ENCODE data around the gene TAC4. TPM values are rescaled to one million over a fixed set of nuclear protein-coding genes. Genes with fewer than 3 reads are reported as not detected.

TAC4 gene
- total and polyA plus RNA-seq, 2 experiments from 2014 or later, result not detected

GRCh38 chr17:49896860-49897259 lies 49.0 kb upstream of the TAC4 start (continued):
- TF ChIP-seq, protein P1, sequence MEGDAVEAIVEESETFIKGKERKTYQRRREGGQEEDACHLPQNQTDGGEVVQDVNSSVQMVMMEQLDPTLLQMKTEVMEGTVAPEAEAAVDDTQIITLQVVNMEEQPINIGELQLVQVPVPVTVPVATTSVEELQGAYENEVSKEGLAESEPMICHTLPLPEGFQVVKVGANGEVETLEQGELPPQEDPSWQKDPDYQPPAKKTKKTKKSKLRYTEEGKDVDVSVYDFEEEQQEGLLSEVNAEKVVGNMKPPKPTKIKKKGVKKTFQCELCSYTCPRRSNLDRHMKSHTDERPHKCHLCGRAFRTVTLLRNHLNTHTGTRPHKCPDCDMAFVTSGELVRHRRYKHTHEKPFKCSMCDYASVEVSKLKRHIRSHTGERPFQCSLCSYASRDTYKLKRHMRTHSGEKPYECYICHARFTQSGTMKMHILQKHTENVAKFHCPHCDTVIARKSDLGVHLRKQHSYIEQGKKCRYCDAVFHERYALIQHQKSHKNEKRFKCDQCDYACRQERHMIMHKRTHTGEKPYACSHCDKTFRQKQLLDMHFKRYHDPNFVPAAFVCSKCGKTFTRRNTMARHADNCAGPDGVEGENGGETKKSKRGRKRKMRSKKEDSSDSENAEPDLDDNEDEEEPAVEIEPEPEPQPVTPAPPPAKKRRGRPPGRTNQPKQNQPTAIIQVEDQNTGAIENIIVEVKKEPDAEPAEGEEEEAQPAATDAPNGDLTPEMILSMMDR (conservative IDR thresholded peaks at IDR 0.05; ENCODE audit: low read depth in 2 of 2), result no peak
- TF ChIP-seq NANOG (IDR thresholded peaks at IDR 0.05; ENCODE audit: borderline replicate concordance), result no peak
- no peak for TF ChIP-seq EZH2 (IDR thresholded peaks at IDR 0.05; ENCODE audit: low read depth, unreplicated experiment)
- TF ChIP-seq EZH2phosphoT487 (IDR thresholded peaks at IDR 0.05; ENCODE audit: unreplicated experiment), result no peak
- TF ChIP-seq STAT1 (IDR thresholded peaks at IDR 0.05; ENCODE audit: unreplicated experiment), result no peak
- TF ChIP-seq ZNF114 (CRISPR knock-in tag; IDR thresholded peaks at IDR 0.05), result no peak
- TF ChIP-seq ETS1 (IDR thresholded peaks at IDR 0.05), result no peak
- TF ChIP-seq POLR2AphosphoS5 (IDR thresholded peaks at IDR 0.05; ENCODE audit: low read depth), result no peak

GRCh38 chr17:49896222-49896621 lies 48.4 kb upstream of the TAC4 start:
- H3K4me1 Mint-ChIP-seq, result peaks cover 11% of the 10 kb centered on the region; the same call in 2 of the 3 replicates
- Histone ChIP-seq H3K4me1 (ENCODE audit: insufficient read depth) (peaks cover 7% of the 10 kb centered on the region), H3K27ac (ENCODE audit: low read depth) (no peak overlapping the region), H3K4me2 (no peak overlapping the region), H3K4me3 (no peak overlapping the region), H4K20me1 (replicated peaks; ENCODE audit: insufficient read depth) (no peaks in the 10 kb centered on the region), H3K36me3 (ENCODE audit: insufficient read depth) (no peaks in the 10 kb centered on the region), H3F3A (replicated peaks; ENCODE audit: low read depth) (0 out of 2 replicates have a peak, but pooled peaks cover 3% of the 10 kb centered on the region), H3K79me2 (replicated peaks; ENCODE audit: insufficient read depth) (no peaks in the 10 kb centered on the region), H3K9me2 (ENCODE audit: insufficient read depth) (no peaks in the 10 kb centered on the region), H3K27me3 (ENCODE audit: insufficient read depth) (peaks cover 48% of the 10 kb centered on the region), H2AFZ (no peak overlapping the region)
- H3K9me3 Mint-ChIP-seq, result no peaks in the 10 kb centered on the region
- H3K4me3 Mint-ChIP-seq, result no peak overlapping the region
- no peak overlapping the region for H3K27ac Mint-ChIP-seq
- ATAC-seq (no peak), DNase-seq (ENCODE audit: low spot score) (no peak)
- peaks cover 31% of the 10 kb centered on the region for H3K27me3 Mint-ChIP-seq (ENCODE audit: insufficient read depth, low read depth, poor library complexity)
- TF ChIP-seq, protein P2, sequence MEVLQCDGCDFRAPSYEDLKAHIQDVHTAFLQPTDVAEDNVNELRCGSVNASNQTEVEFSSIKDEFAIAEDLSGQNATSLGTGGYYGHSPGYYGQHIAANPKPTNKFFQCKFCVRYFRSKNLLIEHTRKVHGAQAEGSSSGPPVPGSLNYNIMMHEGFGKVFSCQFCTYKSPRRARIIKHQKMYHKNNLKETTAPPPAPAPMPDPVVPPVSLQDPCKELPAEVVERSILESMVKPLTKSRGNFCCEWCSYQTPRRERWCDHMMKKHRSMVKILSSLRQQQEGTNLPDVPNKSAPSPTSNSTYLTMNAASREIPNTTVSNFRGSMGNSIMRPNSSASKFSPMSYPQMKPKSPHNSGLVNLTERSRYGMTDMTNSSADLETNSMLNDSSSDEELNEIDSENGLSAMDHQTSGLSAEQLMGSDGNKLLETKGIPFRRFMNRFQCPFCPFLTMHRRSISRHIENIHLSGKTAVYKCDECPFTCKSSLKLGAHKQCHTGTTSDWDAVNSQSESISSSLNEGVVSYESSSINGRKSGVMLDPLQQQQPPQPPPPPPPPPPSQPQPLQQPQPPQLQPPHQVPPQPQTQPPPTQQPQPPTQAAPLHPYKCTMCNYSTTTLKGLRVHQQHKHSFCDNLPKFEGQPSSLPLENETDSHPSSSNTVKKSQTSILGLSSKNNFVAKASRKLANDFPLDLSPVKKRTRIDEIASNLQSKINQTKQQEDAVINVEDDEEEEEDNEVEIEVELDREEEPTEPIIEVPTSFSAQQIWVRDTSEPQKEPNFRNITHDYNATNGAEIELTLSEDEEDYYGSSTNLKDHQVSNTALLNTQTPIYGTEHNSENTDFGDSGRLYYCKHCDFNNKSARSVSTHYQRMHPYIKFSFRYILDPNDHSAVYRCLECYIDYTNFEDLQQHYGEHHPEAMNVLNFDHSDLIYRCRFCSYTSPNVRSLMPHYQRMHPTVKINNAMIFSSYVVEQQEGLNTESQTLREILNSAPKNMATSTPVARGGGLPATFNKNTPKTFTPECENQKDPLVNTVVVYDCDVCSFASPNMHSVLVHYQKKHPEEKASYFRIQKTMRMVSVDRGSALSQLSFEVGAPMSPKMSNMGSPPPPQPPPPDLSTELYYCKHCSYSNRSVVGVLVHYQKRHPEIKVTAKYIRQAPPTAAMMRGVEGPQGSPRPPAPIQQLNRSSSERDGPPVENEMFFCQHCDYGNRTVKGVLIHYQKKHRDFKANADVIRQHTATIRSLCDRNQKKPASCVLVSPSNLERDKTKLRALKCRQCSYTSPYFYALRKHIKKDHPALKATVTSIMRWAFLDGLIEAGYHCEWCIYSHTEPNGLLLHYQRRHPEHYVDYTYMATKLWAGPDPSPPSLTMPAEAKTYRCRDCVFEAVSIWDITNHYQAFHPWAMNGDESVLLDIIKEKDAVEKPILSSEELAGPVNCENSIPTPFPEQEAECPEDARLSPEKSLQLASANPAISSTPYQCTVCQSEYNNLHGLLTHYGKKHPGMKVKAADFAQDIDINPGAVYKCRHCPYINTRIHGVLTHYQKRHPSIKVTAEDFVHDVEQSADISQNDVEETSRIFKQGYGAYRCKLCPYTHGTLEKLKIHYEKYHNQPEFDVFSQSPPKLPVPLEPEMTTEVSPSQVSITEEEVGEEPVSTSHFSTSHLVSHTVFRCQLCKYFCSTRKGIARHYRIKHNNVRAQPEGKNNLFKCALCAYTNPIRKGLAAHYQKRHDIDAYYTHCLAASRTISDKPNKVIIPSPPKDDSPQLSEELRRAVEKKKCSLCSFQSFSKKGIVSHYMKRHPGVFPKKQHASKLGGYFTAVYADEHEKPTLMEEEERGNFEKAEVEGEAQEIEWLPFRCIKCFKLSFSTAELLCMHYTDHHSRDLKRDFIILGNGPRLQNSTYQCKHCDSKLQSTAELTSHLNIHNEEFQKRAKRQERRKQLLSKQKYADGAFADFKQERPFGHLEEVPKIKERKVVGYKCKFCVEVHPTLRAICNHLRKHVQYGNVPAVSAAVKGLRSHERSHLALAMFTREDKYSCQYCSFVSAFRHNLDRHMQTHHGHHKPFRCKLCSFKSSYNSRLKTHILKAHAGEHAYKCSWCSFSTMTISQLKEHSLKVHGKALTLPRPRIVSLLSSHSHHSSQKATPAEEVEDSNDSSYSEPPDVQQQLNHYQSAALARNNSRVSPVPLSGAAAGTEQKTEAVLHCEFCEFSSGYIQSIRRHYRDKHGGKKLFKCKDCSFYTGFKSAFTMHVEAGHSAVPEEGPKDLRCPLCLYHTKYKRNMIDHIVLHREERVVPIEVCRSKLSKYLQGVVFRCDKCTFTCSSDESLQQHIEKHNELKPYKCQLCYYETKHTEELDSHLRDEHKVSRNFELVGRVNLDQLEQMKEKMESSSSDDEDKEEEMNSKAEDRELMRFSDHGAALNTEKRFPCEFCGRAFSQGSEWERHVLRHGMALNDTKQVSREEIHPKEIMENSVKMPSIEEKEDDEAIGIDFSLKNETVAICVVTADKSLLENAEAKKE (CRISPR knock-in tag; IDR thresholded peaks at IDR 0.05), result no peak
- TF ChIP-seq ZNF331 (CRISPR knock-in tag; IDR thresholded peaks at IDR 0.05; ENCODE audit: low read depth), result no peak
- TF ChIP-seq EZH2phosphoT487 (IDR thresholded peaks at IDR 0.05; ENCODE audit: unreplicated experiment), result no peak
- TF ChIP-seq POLR2AphosphoS5 (IDR thresholded peaks at IDR 0.05; ENCODE audit: low read depth), result no peak
- no peak for TF ChIP-seq ETS1 (IDR thresholded peaks at IDR 0.05)
- no peaks in the 10 kb centered on the region for H3K36me3 Mint-ChIP-seq (ENCODE audit: low read depth)
